IMR-90 (cell line): ENCODE measurements around the gene ADAMTSL2. TPM values are rescaled to one million over a fixed set of nuclear protein-coding genes. Genes with fewer than 3 reads are reported as not detected.

Experiments
- ATAC-seq: fragments of 200-7000 bp; cut with Tn5 transposase; 2 replicates; pipeline ENCODE4 v1.9.1; 2020; ENCODE audit warnings: low read depth, mild to moderate bottlenecking, moderate library complexity
- BruUV-seq: library from RNA; stranded (reverse); fragments of 400-500 nt; replicated peaks from 2 replicates; lab custom pipeline; 2021; lab: Mats Ljungman, UMichigan
- CTCF ChIA-PET: fragments of 300-600 bp; formaldehyde crosslinking; extraction: SDS; loops from one replicate; lab custom pipeline; 2021; ENCODE audit warnings: antibody characterized with exemption; lab: Yijun Ruan, JAX
- POLR2A ChIA-PET: fragments of 300-600 bp; sonication (Branson Sonifier 250); formaldehyde crosslinking; loops from one replicate; lab custom pipeline; 2022; ENCODE audit warnings: antibody characterized with exemption; ENCODE audit not compliant: unreplicated experiment; lab: Charles Lee
- DNase-seq: peaks from one replicate; pipeline ENCODE4 v3.0.0; 2013
- H2AFZ ChIP-seq: replicated peaks from 2 replicates; pipeline ENCODE3; 2013; ENCODE audit warnings: low read length, mild to moderate bottlenecking; ENCODE audit not compliant: poor library complexity
- H2AK5ac ChIP-seq: 2 replicates; pipeline ENCODE4 v1.6.1; 2013; ENCODE audit warnings: low read depth, low read length, inconsistent platforms
- H2AK9ac ChIP-seq: replicated peaks from 2 replicates; pipeline ENCODE3; 2013; ENCODE audit warnings: mild to moderate bottlenecking, low read depth, low read length, moderate library complexity; ENCODE audit not compliant: poor library complexity
- H2BK120ac ChIP-seq: 2 replicates; pipeline ENCODE4 v1.6.1; 2013; ENCODE audit warnings: low read depth, low read length, inconsistent platforms
- H2BK15ac ChIP-seq: 3 replicates; pipeline ENCODE4 v1.6.1; 2013; ENCODE audit warnings: low read depth, low read length, inconsistent platforms
- H2BK20ac ChIP-seq: 2 replicates; pipeline ENCODE4 v1.6.1; 2013; ENCODE audit warnings: low read depth, mild to moderate bottlenecking, inconsistent platforms, low read length, moderate library complexity
- H2BK5ac ChIP-seq: 2 replicates; pipeline ENCODE4 v1.6.1; 2013; ENCODE audit warnings: mild to moderate bottlenecking, low read depth, low read length, inconsistent platforms; ENCODE audit not compliant: poor library complexity, severe bottlenecking
- H3K14ac ChIP-seq: replicated peaks from 2 replicates; pipeline ENCODE4 v1.6.1; 2013; ENCODE audit warnings: low read depth, low read length, inconsistent platforms
- H3K18ac ChIP-seq: 2 replicates; pipeline ENCODE4 v1.6.1; 2013; ENCODE audit warnings: low read depth, low read length, control low read depth
- H3K23ac ChIP-seq: 2 replicates; pipeline ENCODE4 v1.6.1; 2013; ENCODE audit warnings: low read depth, low read length, inconsistent platforms
- H3K27ac ChIP-seq: 2 replicates; pipeline ENCODE4 v1.5.1; 2013; ENCODE audit warnings: mild to moderate bottlenecking, control low read depth, low read length; ENCODE audit not compliant: insufficient read depth
- H3K27me3 ChIP-seq: 2 replicates; pipeline ENCODE4 v1.6.1; 2013; ENCODE audit warnings: low read length; ENCODE audit not compliant: control insufficient read depth, insufficient read depth
- H3K36me3 ChIP-seq: 2 replicates; pipeline ENCODE4 v1.6.1; 2013; ENCODE audit warnings: low read length, mixed read lengths; ENCODE audit not compliant: control insufficient read depth, insufficient read depth
- H3K4ac ChIP-seq: 2 replicates; pipeline ENCODE4 v1.6.1; 2013; ENCODE audit warnings: low read depth, low read length, inconsistent platforms
- H3K4me1 ChIP-seq: 2 replicates; pipeline ENCODE4 v1.6.1; 2013; ENCODE audit warnings: low read length, mixed read lengths; ENCODE audit not compliant: control insufficient read depth, insufficient read depth
- H3K4me2 ChIP-seq: 2 replicates; pipeline ENCODE4 v1.6.1; 2013; ENCODE audit warnings: low read depth, mild to moderate bottlenecking, control low read depth, low read length, moderate library complexity
- H3K4me3 ChIP-seq: 2 replicates; pipeline ENCODE4 v1.5.1; 2013; ENCODE audit warnings: low read depth, mild to moderate bottlenecking, control low read depth, low read length, moderate library complexity; ENCODE audit not compliant: insufficient read depth
- H3K56ac ChIP-seq: 2 replicates; pipeline ENCODE4 v1.6.1; 2013; ENCODE audit warnings: low read length, inconsistent platforms; ENCODE audit not compliant: insufficient read depth; ENCODE audit errors: extremely low read depth
- H3K79me1 ChIP-seq, 2 experiments: 2 replicates each; pipeline ENCODE4 v1.6.1; 2013; ENCODE audit warnings: low read length in 2 of 2, inconsistent platforms in 1 of 2, low read depth in 1 of 2
- H3K9ac ChIP-seq: 2 replicates; pipeline ENCODE4 v1.6.1; 2013; ENCODE audit warnings: low read depth, low read length, control low read depth
- H3K9me1 ChIP-seq: 2 replicates; pipeline ENCODE4 v1.6.1; 2013; ENCODE audit warnings: low read length, inconsistent platforms; ENCODE audit not compliant: insufficient read depth
- H3K9me3 ChIP-seq: 2 replicates; pipeline ENCODE4 v1.6.1; 2013; ENCODE audit warnings: low read length; ENCODE audit not compliant: control insufficient read depth, insufficient read depth
- H4K20me1 ChIP-seq: 2 replicates; pipeline ENCODE4 v1.6.1; 2013; ENCODE audit warnings: low read length, inconsistent platforms; ENCODE audit not compliant: insufficient read depth
- H4K5ac ChIP-seq: 2 replicates; pipeline ENCODE4 v1.6.1; 2013; ENCODE audit warnings: mild to moderate bottlenecking, low read depth, low read length, control low read depth
- H4K8ac ChIP-seq, 2 experiments: 2 replicates each; pipeline ENCODE4 v1.6.1; 2013; ENCODE audit warnings: low read depth in 2 of 2, low read length in 2 of 2, control low read depth in 1 of 2, inconsistent platforms in 1 of 2
- H4K91ac ChIP-seq: 2 replicates; pipeline ENCODE4 v1.6.1; 2013; ENCODE audit warnings: low read depth, low read length, inconsistent platforms; ENCODE audit not compliant: insufficient read depth
- BHLHE40 ChIP-seq: fragments of 150-350 bp; IDR thresholded peaks from 2 replicates; pipeline ENCODE4 v1.6.1; 2016; ENCODE audit warnings: mild to moderate bottlenecking, low read depth, low read length
- CEBPB ChIP-seq: IDR thresholded peaks from 2 replicates; pipeline ENCODE4 v1.6.1; 2012; ENCODE audit warnings: low read depth, low read length, improper control_type of control experiment
- CHD1 ChIP-seq: IDR thresholded peaks from 2 replicates; pipeline ENCODE4 v1.6.1; 2012; ENCODE audit warnings: low read depth, low read length, improper control_type of control experiment
- CTCF ChIP-seq: conservative IDR thresholded peaks from 2 replicates; pipeline ENCODE4 v1.5.1; 2012; ENCODE audit warnings: mild to moderate bottlenecking, low read depth, low read length, improper control_type of control experiment
- FOS ChIP-seq: fragments of 150-350 bp; IDR thresholded peaks from 2 replicates; pipeline ENCODE4 v1.6.1; 2016; ENCODE audit warnings: low read depth, low read length
- MAFK ChIP-seq: IDR thresholded peaks from 2 replicates; pipeline ENCODE4 v1.6.1; 2012; ENCODE audit warnings: low read depth, low read length, improper control_type of control experiment
- MAZ ChIP-seq: IDR thresholded peaks from 2 replicates; pipeline ENCODE4 v1.6.1; 2012; ENCODE audit warnings: low read depth, mild to moderate bottlenecking, low read length, improper control_type of control experiment, moderate library complexity, borderline replicate concordance
- MXI1 ChIP-seq: IDR thresholded peaks from 2 replicates; pipeline ENCODE4 v1.6.1; 2012; ENCODE audit warnings: low read depth, mild to moderate bottlenecking, low read length, moderate library complexity, borderline replicate concordance
- NFE2L2 ChIP-seq: fragments of 150-350 bp; IDR thresholded peaks from 2 replicates; pipeline ENCODE4 v1.6.1; 2016; ENCODE audit warnings: low read depth, mild to moderate bottlenecking, low read length
- POLR2A ChIP-seq: IDR thresholded peaks from 2 replicates; pipeline ENCODE4 v1.6.1; 2012; ENCODE audit warnings: mild to moderate bottlenecking, low read depth, low read length
- RCOR1 ChIP-seq: IDR thresholded peaks from 2 replicates; pipeline ENCODE4 v1.6.1; 2012; ENCODE audit warnings: mild to moderate bottlenecking, low read length, improper control_type of control experiment; ENCODE audit not compliant: insufficient replicate concordance
- RFX5 ChIP-seq: IDR thresholded peaks from 2 replicates; pipeline ENCODE4 v1.8.0; 2012; ENCODE audit warnings: low read depth, mild to moderate bottlenecking, low read length, moderate library complexity
- SMC3 ChIP-seq: fragments of 150-350 bp; IDR thresholded peaks from 2 replicates; pipeline ENCODE4 v1.6.1; 2016; ENCODE audit warnings: low read depth, mild to moderate bottlenecking, antibody characterized with exemption, low read length, moderate library complexity
- USF2 ChIP-seq: fragments of 150-350 bp; IDR thresholded peaks from 2 replicates; pipeline ENCODE4 v1.6.1; 2017; ENCODE audit warnings: mild to moderate bottlenecking, antibody characterized with exemption, low read length, low read depth
- WGBS, 2 experiments: methylation state at CpG; one replicate each; pipeline versions ENCODE4 v1.1.5 to v1.1.7; 2013; ENCODE audit warnings: missing lambda C conversion rate in 2 of 2; ENCODE audit not compliant: insufficient read length in 1 of 2; ENCODE audit errors: extremely low coverage in 2 of 2; 5-methylcytosine and 5-hydroxymethylcytosine counted together
- dilution Hi-C: fragments of 300-500 bp; cut with HindIII; formaldehyde crosslinking; loops from one replicate; pipeline ENCODE4 v1.14.3; 2018; ENCODE audit warnings: low sequenced_read_pairs; ENCODE audit not compliant: unreplicated experiment
- in situ Hi-C: fragments of 300-500 bp; cut with MboI; formaldehyde crosslinking; loops from 3 replicates; pipeline ENCODE4 v1.14.3; 2019; ENCODE audit warnings: low sequenced_read_pairs, inconsistent platforms, mixed read lengths
- intact Hi-C: fragments of 100-400 bp; cut with micrococcal nuclease; formaldehyde crosslinking; loops from 2 replicates; pipeline ENCODE4 v1.10.0; 2022
- polyA plus RNA-seq, 3 experiments: library from polyadenylated mRNA; depleted of rRNA; stranded (reverse); fragments of >200 nt; gene quantifications; 2 replicates each; pipeline ENCODE4 v1.2.3, GENCODE V29; 2012; ENCODE audit warnings: low replicate concordance in 1 of 3
- total RNA-seq: library from RNA; depleted of rRNA; stranded (reverse); fragments of >200 nt; gene quantifications from 2 replicates; pipeline ENCODE4 v1.2.3, GENCODE V29; 2012

Gene ADAMTSL2
- total and polyA plus RNA-seq, 2 of the 4 experiments (the other 2 are of a cell fraction): not detected

GRCh38 chr9:133528876-133529241, 5.6 kb upstream of the ADAMTSL2 start (continued):
- no peak for TF ChIP-seq CHD1

- Histone ChIP-seq H3K23ac (no peak overlapping the region), H3K9me1 (no peaks in the 10 kb centered on the region), H3K36me3 (no peaks in the 10 kb centered on the region), H3K9me3 (no peaks in the 10 kb centered on the region), H3K4ac (no peak overlapping the region), H2BK120ac (no peak overlapping the region), H4K20me1 (peaks cover 5% of the 10 kb centered on the region; the same call in 1 of the 2 replicates), H3K27me3 (peaks cover 77% of the 10 kb centered on the region), H3K79me1 (no peaks in the 10 kb centered on the region), H3K9ac (no peak overlapping the region), H2BK15ac (no peak overlapping the region), H4K91ac (no peak overlapping the region), H3K4me3 (no peak overlapping the region), H2AK5ac (no peak overlapping the region), H2AK9ac (no peak overlapping the region), H3K18ac (no peak overlapping the region), H3K27ac (no peak overlapping the region), H3K4me1 (peaks cover 2% of the 10 kb centered on the region; the same call in 1 of the 2 replicates), H4K5ac (no peak overlapping the region), H4K8ac (no peak overlapping the region), H3K14ac (no peak overlapping the region), H2BK5ac (no peak overlapping the region), H2AFZ (no peak overlapping the region), H3K4me2 (no peak overlapping the region), H2BK20ac (no peak overlapping the region), H3K56ac (no peak overlapping the region)
- DNase-seq (no peak), ATAC-seq (no peak)
- TF ChIP-seq RFX5 (no peak), CTCF (no peak), CHD1 (no peak), FOS (no peak), MXI1 (no peak), CEBPB (no peak), NFE2L2 (no peak), SMC3 (no peak), MAFK (no peak), RCOR1 (no peak), MAZ (no peak), USF2 (no peak), BHLHE40 (no peak), POLR2A (no peak)
- intact Hi-C loops: no loop called here
- no TSS peak for BruUV-seq
- POLR2A ChIA-PET: no interaction called here
- dilution Hi-C loops: no loop called here
- CTCF ChIA-PET: no interaction called here
- 81% methylated on average over 5 of the region's 7 CpGs; no CpG with 5 or more reads in 1 of the 2 experiments for WGBS, 2 experiments
- in situ Hi-C loops: no loop called here
Observed at GRCh38 chr9:133529457-133529856, 5.0 kb upstream of the ADAMTSL2 start.
